ENCODE data around the gene EZH1.

DNA sequence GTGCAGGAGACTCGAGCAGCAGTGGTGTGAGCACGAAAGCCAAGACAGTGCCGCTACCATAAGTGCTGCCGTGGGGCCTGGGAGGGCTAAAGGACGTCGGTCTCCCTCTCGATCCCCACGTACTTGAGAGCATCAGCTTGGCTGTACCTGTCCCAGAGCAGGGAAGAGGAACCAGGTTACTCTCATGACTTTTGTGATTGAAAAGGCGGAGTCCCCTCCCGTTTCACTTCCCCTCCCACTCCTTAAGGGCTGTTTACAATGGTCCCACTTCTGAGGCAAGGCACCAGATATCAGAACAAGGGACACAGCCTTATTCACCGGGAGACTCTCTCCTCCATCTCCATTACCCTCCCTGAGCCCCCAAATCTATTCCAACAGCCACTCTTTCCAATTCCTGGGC lies 42.4 kb downstream of the EZH1 start:
- TF ChIP-seq, protein P1, sequence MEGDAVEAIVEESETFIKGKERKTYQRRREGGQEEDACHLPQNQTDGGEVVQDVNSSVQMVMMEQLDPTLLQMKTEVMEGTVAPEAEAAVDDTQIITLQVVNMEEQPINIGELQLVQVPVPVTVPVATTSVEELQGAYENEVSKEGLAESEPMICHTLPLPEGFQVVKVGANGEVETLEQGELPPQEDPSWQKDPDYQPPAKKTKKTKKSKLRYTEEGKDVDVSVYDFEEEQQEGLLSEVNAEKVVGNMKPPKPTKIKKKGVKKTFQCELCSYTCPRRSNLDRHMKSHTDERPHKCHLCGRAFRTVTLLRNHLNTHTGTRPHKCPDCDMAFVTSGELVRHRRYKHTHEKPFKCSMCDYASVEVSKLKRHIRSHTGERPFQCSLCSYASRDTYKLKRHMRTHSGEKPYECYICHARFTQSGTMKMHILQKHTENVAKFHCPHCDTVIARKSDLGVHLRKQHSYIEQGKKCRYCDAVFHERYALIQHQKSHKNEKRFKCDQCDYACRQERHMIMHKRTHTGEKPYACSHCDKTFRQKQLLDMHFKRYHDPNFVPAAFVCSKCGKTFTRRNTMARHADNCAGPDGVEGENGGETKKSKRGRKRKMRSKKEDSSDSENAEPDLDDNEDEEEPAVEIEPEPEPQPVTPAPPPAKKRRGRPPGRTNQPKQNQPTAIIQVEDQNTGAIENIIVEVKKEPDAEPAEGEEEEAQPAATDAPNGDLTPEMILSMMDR (IDR thresholded peaks at IDR 0.05; ENCODE audit: low read length), result no peak
- no peak for TF ChIP-seq EZH2 (IDR thresholded peaks at IDR 0.05; ENCODE audit: borderline replicate concordance, low read length)

Measured in OCI-LY1 (cell line).